Hippocampal formation (tissue), 2 donors: ENCODE data around the gene GRPEL2.
A peak's percentile ranks its signal among the peaks of the same experiment; 100 is the strongest.

Experiments
- DNase-seq, 2 donors: peaks; one replicate each; lab custom pipeline; 2025; lab: John Stamatoyannopoulos, UW

The GRPEL2 gene

DNA sequence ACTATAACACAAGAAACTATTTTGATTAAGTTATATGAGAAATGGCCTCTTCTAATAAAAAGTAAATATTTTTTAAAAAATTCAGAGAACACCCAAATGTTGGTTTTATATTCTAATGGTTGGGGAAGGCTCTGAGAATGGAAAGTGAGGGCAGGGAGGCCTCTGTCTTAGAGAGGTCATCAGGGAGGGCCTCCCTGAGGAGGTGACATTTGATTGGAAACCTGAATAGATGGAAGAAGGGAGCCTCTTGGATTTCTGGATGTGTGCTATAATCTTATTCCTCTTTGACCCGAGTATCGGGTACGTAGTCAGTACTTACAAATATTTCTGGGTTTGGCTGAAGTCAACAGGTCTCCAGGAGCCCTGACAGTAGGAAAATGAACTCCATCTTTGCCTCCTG is 26.1 kb upstream of the GRPEL2 start:
- DNase-seq, result no peak

- DNase-seq, result peak; percentile 0 to 24
Observed at GRCh38 chr5:149320791-149321330, 24.4 kb upstream of the GRPEL2 start.

GRCh38 chr5:149322518-149322917 is 22.8 kb upstream of the GRPEL2 start:
- no peak for DNase-seq

- DNase-seq, result no peak
Observed at GRCh38 chr5:149323210-149323609, 22.1 kb upstream of the GRPEL2 start.

GRCh38 chr5:149323621-149324205 is 21.6 kb upstream of the GRPEL2 start:
- DNase-seq, result no peak

DNA sequence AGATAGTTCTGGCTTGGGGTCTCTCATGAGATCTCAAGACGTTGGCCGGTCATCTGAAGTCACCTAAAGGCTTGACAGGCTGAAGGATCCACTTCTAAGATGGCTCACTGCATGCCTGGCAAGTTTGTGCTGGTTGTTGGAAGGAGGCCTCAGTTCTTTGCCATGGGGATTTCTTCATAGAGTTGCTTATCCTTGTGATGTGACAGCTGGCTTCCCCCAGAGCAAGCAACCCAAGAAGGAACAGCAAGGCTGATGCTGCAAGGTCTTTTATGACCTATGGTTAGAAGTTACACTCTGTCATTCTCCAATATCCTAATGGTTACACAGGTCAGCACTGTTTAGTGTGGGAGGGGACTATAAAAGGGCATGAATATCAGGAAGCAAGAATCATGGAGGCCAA is 20.7 kb upstream of the GRPEL2 start:
- no peak for DNase-seq

DNA sequence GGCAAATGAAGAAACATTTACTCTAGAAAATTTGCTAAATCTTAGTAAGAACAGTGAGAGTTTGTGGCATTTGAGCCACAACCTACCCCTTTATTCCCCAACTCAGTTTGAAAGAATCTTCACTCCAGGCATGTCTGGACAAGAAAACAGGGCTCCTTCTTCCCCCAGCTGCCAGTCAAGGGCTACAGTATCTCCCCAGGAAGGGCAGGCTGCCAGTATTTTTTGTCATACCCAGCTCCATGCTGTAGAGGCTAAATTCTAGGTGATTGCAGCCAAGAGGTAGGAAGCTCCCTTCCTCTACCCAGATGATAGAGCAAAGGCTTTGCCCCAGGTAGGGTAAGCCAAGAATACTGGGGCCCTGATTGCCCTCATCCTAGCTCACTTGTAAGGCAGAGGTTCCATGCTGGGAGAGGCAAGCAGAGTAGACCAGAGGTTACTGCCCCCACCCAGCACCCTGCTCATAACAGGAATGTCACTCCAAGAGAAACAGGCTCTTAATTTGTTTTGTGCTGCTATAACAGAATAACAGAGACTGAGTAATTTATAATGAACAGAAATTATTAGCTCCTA is 20.0 kb upstream of the GRPEL2 start:
- DNase-seq, result no peak

GRCh38 chr5:149325894-149326293 is 19.4 kb upstream of the GRPEL2 start:
- DNase-seq, result no peak

DNA sequence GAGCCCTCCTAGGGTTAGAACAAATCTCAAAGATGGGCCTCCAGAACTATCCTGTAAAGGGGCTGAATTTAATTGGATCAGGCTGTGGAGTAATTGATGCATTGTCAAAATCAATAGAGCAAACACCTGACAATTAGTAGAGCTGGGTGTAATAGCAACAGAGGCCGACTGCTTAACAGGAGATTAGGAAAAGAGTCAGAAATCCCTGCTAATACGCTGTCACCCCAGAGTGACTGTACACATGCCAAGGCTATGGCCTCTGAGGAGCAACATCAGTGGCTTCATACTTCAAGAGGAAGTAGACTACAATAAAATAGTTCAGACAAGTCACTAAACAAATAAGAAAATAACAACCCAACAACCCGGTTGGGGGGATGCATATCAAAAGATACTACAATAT is 18.7 kb upstream of the GRPEL2 start:
- DNase-seq, result no peak

DNA sequence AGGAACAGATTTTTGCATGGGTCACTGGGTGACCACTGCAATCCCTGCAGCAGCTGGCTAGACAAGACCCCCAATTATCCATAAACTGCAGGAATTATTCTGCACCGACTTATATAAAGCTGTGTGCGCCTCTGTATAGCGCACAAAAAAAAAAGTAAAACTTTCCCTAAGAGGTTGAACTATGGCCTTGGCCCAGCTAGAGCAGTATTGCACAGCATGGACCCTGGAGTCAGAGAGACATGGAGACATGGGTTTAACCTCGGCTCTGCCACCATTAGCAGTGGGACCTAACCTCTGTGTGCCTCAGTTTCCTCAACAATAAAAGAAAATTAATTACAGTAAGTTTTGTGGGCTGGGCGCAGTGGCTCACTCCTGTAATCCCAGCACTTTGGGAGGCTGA is 17.1 kb upstream of the GRPEL2 start:
- no peak for DNase-seq

- no peak for DNase-seq
Observed at GRCh38 chr5:149333711-149334443, 11.4 kb upstream of the GRPEL2 start.

- no peak for DNase-seq
Observed at GRCh38 chr5:149337736-149338135, 7.6 kb upstream of the GRPEL2 start.

DNA sequence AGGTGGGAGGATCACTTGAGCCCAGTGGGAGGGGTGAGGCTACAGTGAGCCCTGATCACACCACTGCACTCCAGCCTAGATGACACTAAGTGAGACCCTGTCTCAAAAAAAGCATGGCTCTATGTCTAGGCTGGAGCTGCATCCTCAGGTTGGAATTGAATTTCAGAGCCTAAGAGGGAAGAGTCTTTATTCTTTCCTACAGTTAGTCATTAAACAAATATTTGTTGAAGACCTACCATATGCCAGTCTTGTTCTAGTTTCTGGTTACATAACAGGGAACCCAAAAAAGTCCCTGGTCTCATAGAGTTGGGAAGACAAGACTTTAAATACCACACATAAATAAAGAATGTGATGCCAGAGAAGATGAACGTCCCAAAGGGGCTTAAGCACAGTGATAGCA is 6.9 kb upstream of the GRPEL2 start:
- DNase-seq, result no peak

DNA sequence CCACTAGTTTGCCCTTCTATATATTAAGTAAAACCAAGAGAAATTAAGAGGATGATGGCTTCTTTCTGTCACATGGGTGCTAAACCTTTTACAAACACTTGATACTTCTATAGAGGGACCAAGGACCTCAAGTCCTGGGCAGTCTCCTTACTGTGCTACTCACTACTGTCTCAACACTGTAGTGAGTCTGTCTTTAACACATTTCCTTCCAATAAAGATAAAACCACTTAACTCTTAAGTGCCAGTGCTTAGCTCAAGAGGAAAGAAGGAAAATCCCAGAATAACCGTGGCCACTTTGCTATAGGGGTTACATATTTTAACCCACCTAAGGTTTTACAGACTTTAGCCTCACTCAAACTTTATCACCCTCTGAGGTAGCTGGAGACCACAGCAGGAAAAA is 4.4 kb upstream of the GRPEL2 start:
- DNase-seq, result no peak

GRCh38 chr5:149341876-149342275 is 3.4 kb upstream of the GRPEL2 start:
- DNase-seq, result no peak

GRCh38 chr5:149344151-149344550 is 1.1 kb upstream of the GRPEL2 start:
- no peak for DNase-seq

DNA sequence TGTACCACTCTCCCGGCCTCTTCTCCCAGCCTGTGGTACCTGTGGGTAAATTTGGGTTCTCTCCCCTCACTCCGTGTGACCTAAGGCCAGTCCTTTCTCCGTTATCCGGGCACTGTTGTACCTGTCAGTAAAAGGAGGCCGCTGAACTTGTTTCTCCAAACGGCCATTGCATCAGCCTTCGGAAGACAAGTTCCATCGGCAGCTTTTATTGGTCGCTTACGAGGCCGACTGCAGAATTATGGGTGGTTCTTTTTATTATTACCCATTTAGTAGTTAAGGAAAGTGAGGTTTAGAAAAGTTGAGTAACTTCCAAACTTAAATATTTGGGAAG is 558 bp downstream of the GRPEL2 start:
- no peak for DNase-seq

GRCh38 chr5:149348518-149348917 is 3.2 kb downstream of the GRPEL2 start:
- no peak for DNase-seq

- DNase-seq, result no peak
Observed at GRCh38 chr5:149349382-149349781, 4.1 kb downstream of the GRPEL2 start.

GRCh38 chr5:149352169-149352568 is 6.9 kb downstream of the GRPEL2 start:
- no peak for DNase-seq

- no peak for DNase-seq
Observed at GRCh38 chr5:149353911-149354310, 8.6 kb downstream of the GRPEL2 start.

DNA sequence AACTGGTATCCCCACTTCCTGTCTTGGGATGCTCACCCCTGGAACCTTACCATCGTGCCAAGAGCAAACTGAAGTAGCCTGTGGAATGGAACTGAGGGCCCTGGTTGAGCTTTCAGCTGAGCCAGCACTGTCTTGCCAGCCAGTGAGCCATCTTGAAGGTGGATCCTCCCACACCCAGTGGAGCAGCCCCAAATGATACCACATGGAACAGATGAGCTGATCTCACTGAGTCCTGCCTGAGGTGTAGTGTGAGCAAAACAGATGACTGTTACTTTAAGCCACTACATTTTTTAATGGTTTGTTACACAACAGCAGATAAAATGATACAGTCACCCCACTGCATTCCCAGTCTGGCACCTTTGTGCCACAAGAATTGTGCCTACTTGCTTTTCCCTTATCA is 10.4 kb downstream of the GRPEL2 start:
- no peak for DNase-seq

GRCh38 chr5:149356391-149356790 is 11.1 kb downstream of the GRPEL2 start:
- no peak for DNase-seq
